ENCODE results near the gene CACNG7.

DNA sequence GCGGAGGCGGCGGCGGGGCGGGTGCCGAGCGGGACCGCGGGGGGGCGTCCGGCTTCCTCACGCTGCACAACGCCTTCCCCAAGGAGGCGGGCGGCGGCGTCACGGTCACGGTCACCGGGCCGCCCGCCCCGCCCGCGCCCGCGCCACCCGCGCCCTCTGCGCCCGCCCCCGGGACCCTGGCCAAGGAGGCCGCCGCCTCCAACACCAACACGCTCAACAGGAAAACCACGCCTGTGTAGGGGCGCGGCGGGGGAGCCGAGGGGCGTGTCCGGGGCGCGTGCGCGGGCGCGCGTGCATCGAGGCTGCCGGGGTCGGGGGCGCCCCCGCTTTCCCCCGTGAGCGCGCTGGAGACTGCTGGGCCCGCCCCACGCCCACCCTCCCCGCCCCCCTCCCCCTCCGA is 73.5 kb downstream of the CACNG7 start:
- TF ChIP-seq, protein P1, sequence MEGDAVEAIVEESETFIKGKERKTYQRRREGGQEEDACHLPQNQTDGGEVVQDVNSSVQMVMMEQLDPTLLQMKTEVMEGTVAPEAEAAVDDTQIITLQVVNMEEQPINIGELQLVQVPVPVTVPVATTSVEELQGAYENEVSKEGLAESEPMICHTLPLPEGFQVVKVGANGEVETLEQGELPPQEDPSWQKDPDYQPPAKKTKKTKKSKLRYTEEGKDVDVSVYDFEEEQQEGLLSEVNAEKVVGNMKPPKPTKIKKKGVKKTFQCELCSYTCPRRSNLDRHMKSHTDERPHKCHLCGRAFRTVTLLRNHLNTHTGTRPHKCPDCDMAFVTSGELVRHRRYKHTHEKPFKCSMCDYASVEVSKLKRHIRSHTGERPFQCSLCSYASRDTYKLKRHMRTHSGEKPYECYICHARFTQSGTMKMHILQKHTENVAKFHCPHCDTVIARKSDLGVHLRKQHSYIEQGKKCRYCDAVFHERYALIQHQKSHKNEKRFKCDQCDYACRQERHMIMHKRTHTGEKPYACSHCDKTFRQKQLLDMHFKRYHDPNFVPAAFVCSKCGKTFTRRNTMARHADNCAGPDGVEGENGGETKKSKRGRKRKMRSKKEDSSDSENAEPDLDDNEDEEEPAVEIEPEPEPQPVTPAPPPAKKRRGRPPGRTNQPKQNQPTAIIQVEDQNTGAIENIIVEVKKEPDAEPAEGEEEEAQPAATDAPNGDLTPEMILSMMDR (conservative IDR thresholded peaks at IDR 0.05; ENCODE audit: low read length), result no peak
- TF ChIP-seq EZH2phosphoT487 (IDR thresholded peaks at IDR 0.05; ENCODE audit: borderline replicate concordance), result no peak
